ENCODE results near the gene EZR.

GRCh38 chr6:158774717-158775449, 44.3 kb downstream of the EZR start:
- TF ChIP-seq RAD21 (conservative IDR thresholded peaks at IDR 0.05 in 1 of 2, IDR thresholded peaks at IDR 0.05 in 1 of 2) (no peak), CTCF (IDR thresholded peaks at IDR 0.05) (no peak), EHMT2 (IDR thresholded peaks at IDR 0.05; ENCODE audit: low read depth) (no peak), USF2 (IDR thresholded peaks at IDR 0.05) (no peak), EP300 (IDR thresholded peaks at IDR 0.05) (no peak), ZC3H11A (IDR thresholded peaks at IDR 0.05) (no peak), SREBF2 (IDR thresholded peaks at IDR 0.05) (no peak), ZNF302 (CRISPR knock-in tag; IDR thresholded peaks at IDR 0.05) (no peak)

Data from A549 (cell line).